Upper lobe of left lung (tissue), 4 donors: ENCODE data around the gene FAM120B.

ENCODE experiments used
- POLR2A ChIP-seq, 4 donors: fragments of 450-650 bp; IDR thresholded peaks; one replicate each; pipeline ENCODE4 v1.5.1; 2016 to 2017; ENCODE audit warnings: antibody characterized with exemption in 4 of 4, mild to moderate bottlenecking in 2 of 4
- POLR2AphosphoS5 ChIP-seq, 2 donors: sonication (generic); formaldehyde crosslinking; IDR thresholded peaks; one replicate each; pipeline ENCODE4 v1.5.1; 2017; ENCODE audit warnings: antibody characterized with exemption in 2 of 2
- TF ChIP-seq, protein P1 (sequence below), 6 experiments: fragments of 450-650 bp in 4 of 6; fragments of 200-600 bp in 2 of 6; sonication (generic) in 2 of 6; IDR thresholded peaks; one replicate each; pipeline ENCODE4 v1.5.1; 2016 to 2019; ENCODE audit warnings: antibody characterized with exemption in 6 of 6

DNA sequence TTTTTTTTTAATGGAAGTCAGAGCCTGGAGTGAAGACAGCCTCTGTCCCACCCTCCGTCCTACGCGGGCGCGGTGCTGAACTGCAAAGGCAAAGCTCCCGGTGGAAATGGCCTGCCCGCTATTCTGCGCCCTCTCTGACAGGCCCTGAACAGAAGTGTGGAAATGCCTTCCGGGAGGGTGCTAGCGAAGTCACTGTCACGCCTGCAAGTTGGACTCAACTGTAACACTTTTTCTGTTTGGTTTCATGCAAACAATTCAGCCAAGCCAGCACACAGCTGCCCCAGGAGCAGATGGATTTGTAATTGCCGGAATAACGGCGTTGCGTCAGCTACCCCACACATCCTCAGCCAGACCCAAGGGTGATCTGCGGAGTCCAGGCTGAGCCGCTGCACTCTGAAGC is 138.9 kb downstream of the FAM120B start:
- TF ChIP-seq, protein P1, sequence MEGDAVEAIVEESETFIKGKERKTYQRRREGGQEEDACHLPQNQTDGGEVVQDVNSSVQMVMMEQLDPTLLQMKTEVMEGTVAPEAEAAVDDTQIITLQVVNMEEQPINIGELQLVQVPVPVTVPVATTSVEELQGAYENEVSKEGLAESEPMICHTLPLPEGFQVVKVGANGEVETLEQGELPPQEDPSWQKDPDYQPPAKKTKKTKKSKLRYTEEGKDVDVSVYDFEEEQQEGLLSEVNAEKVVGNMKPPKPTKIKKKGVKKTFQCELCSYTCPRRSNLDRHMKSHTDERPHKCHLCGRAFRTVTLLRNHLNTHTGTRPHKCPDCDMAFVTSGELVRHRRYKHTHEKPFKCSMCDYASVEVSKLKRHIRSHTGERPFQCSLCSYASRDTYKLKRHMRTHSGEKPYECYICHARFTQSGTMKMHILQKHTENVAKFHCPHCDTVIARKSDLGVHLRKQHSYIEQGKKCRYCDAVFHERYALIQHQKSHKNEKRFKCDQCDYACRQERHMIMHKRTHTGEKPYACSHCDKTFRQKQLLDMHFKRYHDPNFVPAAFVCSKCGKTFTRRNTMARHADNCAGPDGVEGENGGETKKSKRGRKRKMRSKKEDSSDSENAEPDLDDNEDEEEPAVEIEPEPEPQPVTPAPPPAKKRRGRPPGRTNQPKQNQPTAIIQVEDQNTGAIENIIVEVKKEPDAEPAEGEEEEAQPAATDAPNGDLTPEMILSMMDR (IDR thresholded peaks at IDR 0.05): no peak
- TF ChIP-seq POLR2A (IDR thresholded peaks at IDR 0.05): no peak
- no peak for TF ChIP-seq POLR2AphosphoS5 (IDR thresholded peaks at IDR 0.05)
